Astrocyte of the cerebellum (primary cell): Measurements from ENCODE around the gene FANCD2.

Source experiments
- DNase-seq: peaks from one replicate; pipeline ENCODE4 v3.0.0-alpha.2; 2011; ENCODE audit warnings: low read depth
- H3K4me3 ChIP-seq: 2 replicates; pipeline ENCODE4 v1.5.1; 2011; ENCODE audit warnings: mild to moderate bottlenecking, low read depth, low read length, moderate library complexity
- in situ Hi-C: cut with HindIII; loops from 2 replicates; pipeline ENCODE4 v1.10.0; 2017; ENCODE audit warnings: low sequenced_read_pairs
- TF ChIP-seq, protein P1 (sequence below): IDR thresholded peaks from 2 replicates; pipeline ENCODE4 v1.5.1; 2012; ENCODE audit warnings: low read length, low read depth, moderate library complexity, mild to moderate bottlenecking; ENCODE audit errors: missing control alignments

The FANCD2 gene

DNA sequence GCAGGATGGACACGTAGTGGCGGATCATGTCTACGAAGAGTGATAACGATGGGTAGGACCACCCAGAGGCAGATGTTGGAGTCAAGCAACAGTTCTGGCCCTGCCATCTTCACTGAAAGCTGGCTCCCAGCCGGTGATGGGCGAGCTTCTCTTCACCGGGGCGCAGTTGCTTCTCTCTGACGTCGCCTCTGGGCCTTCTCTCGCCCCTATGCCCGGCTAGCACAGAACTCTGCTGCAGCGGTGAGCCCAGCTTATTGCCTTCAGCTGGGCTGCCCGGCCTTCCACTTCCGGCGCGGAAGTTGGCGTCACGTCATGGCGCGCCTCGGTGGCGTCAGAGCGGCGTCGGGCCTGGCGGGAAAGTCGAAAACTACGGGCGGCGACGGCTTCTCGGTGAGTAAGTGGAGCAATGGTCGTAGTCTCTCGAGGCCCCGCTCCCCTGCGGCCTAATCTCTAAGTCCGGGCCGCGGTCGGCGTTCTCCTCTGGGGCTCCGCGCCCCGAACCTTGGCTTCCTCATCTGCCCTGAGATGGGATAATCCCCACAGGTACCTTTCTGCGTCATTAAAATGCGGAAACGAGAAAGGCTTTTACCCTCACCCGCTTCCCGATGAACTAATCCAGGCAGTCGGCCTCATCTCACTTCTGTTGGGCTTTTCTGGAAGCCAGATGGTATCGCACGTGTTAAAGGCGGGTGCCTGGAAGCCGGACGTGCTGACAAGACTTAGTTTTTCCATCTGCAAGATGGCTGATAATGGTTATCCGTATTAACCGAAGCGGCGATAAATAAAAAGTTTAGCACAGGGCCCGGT lies at the start of gene FANCD2:
Gene FANCD2 (plus strand): TSS at position 354 of the 807 bp plus-strand sequence. CDS start 2,221 bp downstream, outside the sequence.
- peak within 1 kb of the TSS; percentile 94 for H3K4me3 ChIP-seq
- TF ChIP-seq, protein P1, sequence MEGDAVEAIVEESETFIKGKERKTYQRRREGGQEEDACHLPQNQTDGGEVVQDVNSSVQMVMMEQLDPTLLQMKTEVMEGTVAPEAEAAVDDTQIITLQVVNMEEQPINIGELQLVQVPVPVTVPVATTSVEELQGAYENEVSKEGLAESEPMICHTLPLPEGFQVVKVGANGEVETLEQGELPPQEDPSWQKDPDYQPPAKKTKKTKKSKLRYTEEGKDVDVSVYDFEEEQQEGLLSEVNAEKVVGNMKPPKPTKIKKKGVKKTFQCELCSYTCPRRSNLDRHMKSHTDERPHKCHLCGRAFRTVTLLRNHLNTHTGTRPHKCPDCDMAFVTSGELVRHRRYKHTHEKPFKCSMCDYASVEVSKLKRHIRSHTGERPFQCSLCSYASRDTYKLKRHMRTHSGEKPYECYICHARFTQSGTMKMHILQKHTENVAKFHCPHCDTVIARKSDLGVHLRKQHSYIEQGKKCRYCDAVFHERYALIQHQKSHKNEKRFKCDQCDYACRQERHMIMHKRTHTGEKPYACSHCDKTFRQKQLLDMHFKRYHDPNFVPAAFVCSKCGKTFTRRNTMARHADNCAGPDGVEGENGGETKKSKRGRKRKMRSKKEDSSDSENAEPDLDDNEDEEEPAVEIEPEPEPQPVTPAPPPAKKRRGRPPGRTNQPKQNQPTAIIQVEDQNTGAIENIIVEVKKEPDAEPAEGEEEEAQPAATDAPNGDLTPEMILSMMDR = no peak
- DNase-seq = peak; percentile 62
- in situ Hi-C loops = no loop called here

DNA sequence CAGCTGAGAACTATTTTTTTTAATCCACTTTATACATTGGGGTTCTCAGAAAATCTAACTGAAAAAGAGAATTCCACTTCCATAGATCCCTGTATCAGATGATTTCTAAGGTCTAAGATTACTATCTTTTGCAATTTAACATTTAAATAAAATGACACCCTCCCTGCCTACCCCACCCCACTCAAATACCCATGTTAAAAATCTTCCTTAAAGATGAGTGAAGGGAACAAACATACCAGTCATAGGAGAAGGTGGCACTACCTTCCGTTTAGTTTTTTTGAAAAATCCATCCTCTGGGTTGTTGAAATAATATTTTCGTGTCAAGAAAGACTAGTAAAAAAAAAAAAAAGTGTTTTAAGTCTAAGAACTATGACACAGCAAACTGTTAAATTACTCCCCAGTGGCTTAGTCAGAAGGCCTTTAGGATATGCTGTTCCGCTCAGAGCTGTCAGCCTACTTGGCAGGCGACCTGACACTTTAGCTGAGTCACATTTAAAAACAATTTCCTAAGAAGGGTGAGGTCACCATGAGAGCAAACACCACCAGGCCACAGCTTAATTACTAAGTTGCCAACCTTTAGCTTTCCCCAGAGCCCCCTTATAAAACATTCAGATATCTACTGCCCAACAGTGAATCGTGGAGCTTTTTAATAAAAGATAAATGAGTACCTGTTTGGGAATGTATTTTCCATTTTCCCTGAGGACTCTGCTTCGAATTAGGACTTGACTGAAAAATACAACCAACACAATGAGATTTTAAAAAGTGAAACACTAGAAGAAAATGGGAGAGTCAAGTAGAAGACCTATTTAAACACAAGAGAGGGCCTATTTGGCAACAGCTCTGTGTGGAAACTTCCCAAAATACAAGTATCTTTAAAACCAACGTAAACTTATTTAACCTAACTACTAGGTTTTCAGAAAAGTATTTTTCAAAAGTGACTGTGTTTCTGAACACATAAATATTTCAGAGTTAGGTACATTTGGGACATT lies 49.2 kb upstream of the FANCD2 start:
- TF ChIP-seq, protein P1 = no peak
- peak; percentile 89 for DNase-seq
- no peak overlapping the region for H3K4me3 ChIP-seq
- in situ Hi-C loops = no loop called here

DNA sequence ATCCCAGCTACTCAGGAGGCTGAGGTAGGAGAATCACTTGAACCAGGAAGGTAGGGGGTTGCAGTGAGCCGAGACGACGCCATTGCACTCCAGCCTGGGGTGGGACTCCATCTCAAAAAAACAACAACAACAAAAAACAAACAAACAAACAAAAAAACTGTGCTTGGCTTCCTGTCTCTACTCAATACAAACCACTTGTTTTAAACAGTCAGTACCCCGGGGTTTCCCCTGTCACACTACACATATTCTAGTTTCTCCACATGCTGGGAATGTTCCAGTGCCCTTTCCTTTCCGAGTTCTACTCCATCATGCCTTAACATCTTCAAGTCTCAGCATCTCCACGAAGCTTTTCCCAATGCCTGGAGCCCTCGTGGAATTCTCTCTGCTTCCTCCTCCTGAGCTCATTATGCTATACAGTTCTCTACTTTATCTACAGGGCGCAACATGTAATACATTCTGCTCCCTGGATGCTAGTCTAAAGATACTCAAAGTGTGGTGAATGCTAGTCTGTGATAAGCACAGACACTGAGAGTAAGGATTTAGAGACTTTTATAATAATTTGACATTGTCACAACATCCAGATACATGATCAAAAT lies 47.4 kb upstream of the FANCD2 start:
- H3K4me3 ChIP-seq = no peak overlapping the region
- DNase-seq = no peak
- TF ChIP-seq, protein P1 = no peak
- in situ Hi-C loops = no loop called here

DNA sequence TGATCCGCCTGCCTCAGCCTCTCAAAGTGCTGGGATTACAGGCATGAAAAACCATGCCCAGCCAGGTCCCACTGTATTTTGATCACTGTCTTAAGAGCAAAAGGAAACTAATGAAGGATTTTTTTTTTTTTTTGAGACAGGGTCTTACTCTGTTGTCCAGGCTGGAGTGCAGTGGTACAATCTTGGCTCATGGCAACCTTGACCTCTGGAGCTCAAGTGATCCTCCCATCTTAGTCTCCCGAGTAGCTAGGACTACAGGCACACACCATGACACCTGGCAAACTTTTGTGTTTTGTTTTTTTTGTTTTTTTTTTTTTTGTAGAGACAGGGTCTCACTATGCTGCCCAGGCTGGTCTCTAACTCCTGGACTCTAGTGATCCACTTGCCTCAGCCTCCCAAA lies 46.0 kb upstream of the FANCD2 start:
- no peak for DNase-seq
- TF ChIP-seq, protein P1 = no peak
- H3K4me3 ChIP-seq = no peak overlapping the region
- in situ Hi-C loops = no loop called here

DNA sequence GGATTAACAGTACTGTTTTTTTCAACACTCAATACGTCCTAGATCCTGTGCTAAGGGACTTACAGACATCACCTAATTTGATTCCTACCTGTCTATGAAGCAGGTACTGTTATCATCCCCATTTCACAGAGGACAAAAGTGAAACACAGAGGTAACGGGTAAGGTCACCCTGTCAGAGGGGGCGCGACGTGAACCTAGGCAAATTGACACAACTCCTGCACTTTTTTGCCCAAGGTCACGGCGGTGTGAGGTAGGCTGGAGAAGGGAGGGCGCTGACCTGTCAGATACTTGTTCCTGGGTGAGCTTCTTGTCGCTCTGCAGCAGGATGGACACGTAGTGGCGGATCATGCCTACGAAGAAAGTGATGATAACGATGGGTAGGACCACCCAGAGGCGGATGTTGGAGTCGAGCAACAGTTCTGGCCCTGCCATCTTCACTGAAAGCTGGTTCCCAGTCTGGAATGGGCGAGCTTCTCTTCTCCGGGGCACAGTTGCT lies 40.0 kb upstream of the FANCD2 start:
- H3K4me3 ChIP-seq = peak overlapping the region; percentile 79
- in situ Hi-C loops = no loop called here
- no peak for DNase-seq

More for the DNA sequence above, 40.0 kb upstream of the FANCD2 start:
- TF ChIP-seq, protein P1 = no peak
